HepG2 (cell line): ENCODE results near the gene ITIH3. TPM values are rescaled to one million over a fixed set of nuclear protein-coding genes. Genes with fewer than 3 reads are reported as not detected.

Experiments used
- ARNT2 ChIP-seq: sonication (generic); formaldehyde crosslinking; IDR thresholded peaks from 2 replicates; pipeline ENCODE4 v1.8.0; 2022; ENCODE audit warnings: mild to moderate bottlenecking, low read depth, missing genetic modification reagents, moderate library complexity
- HNRNPL ChIP-seq: fragments of 200-400 bp; formaldehyde crosslinking; IDR thresholded peaks from 2 replicates; pipeline ENCODE4 v1.6.1; 2017; ENCODE audit warnings: mild to moderate bottlenecking, low read depth, low read length
- NCOA2 ChIP-seq: sonication (generic); formaldehyde crosslinking; IDR thresholded peaks from 2 replicates; pipeline ENCODE4 v1.8.0; 2022; ENCODE audit warnings: inconsistent platforms
- SOX13 ChIP-seq, 3 experiments: fragments of 450-650 bp in 1 of 3; sonication (generic) in 1 of 3; formaldehyde crosslinking in 1 of 3; IDR thresholded peaks in 2 of 3; conservative IDR thresholded peaks in 1 of 3; 2 replicates each; pipeline versions ENCODE4 v1.5.0 to v1.6.1; 2016 to 2020; ENCODE audit warnings: antibody characterized with exemption in 1 of 3, mild to moderate bottlenecking in 1 of 3, missing compliant biosample characterization in 1 of 3, missing genetic modification reagents in 1 of 3, moderate library complexity in 1 of 3
- SPEN ChIP-seq: sonication (generic); formaldehyde crosslinking; IDR thresholded peaks from 2 replicates; pipeline ENCODE4 v1.5.1; 2020; ENCODE audit warnings: low read depth, mild to moderate bottlenecking, missing genetic modification reagents
- ZMYM4 ChIP-seq: sonication (generic); formaldehyde crosslinking; IDR thresholded peaks from 2 replicates; pipeline ENCODE4 v1.8.1; 2023; ENCODE audit warnings: mild to moderate bottlenecking, missing genetic modification reagents
- ZNF224 ChIP-seq: sonication (generic); formaldehyde crosslinking; IDR thresholded peaks from 2 replicates; pipeline ENCODE4 v1.5.0; 2020; ENCODE audit warnings: mild to moderate bottlenecking, missing genetic modification reagents
- ZNF24 ChIP-seq: fragments of 450-650 bp; IDR thresholded peaks from 2 replicates; pipeline ENCODE4 v1.6.1; 2017; ENCODE audit warnings: antibody characterized with exemption, mild to moderate bottlenecking
- ZNF329 ChIP-seq: sonication (generic); formaldehyde crosslinking; IDR thresholded peaks from 2 replicates; pipeline ENCODE4 v1.9.0; 2021; ENCODE audit warnings: low read depth, mild to moderate bottlenecking, missing genetic modification reagents
- ZNF34 ChIP-seq: sonication (generic); formaldehyde crosslinking; IDR thresholded peaks from 2 replicates; pipeline ENCODE4 v1.4.0; 2020; ENCODE audit warnings: mild to moderate bottlenecking, missing genetic modification reagents, borderline replicate concordance
- ZNF451 ChIP-seq: sonication (generic); formaldehyde crosslinking; IDR thresholded peaks from 2 replicates; pipeline ENCODE4 v1.5.0; 2020; ENCODE audit warnings: mild to moderate bottlenecking, missing genetic modification reagents
- ZNF552 ChIP-seq: sonication (generic); formaldehyde crosslinking; IDR thresholded peaks from 2 replicates; pipeline ENCODE4 v1.9.0; 2022; ENCODE audit warnings: missing genetic modification reagents, mild to moderate bottlenecking, borderline replicate concordance
- ZNF615 ChIP-seq: sonication (generic); formaldehyde crosslinking; IDR thresholded peaks from 2 replicates; pipeline ENCODE4 v1.5.0; 2020; ENCODE audit warnings: mild to moderate bottlenecking, missing genetic modification reagents, borderline replicate concordance
- ZNF672 ChIP-seq: sonication (generic); formaldehyde crosslinking; IDR thresholded peaks from 2 replicates; pipeline ENCODE4 v1.8.1; 2022; ENCODE audit warnings: missing genetic modification reagents
- ZNF891 ChIP-seq: sonication (generic); formaldehyde crosslinking; IDR thresholded peaks from 2 replicates; pipeline ENCODE4 v1.5.0; 2020; ENCODE audit warnings: mild to moderate bottlenecking, missing genetic modification reagents
- polyA plus RNA-seq, 8 experiments: library from polyadenylated mRNA; depleted of rRNA in 3 of 8; stranded (reverse) in 7 of 8; unstranded in 1 of 8; fragments of >200 nt; fragmentation: Illumina TruSeq in 4 of 8; extraction: Trizol in 4 of 8; gene quantifications; 2 replicates each; pipeline versions ENCODE4 v1.2.1 to v1.2.3, GENCODE V29; 2011 to 2016; ENCODE audit warnings: low read depth in 4 of 8, missing spikeins in 1 of 8, mixed read lengths in 1 of 8; ENCODE audit not compliant: insufficient read depth in 1 of 8
- total RNA-seq, 5 experiments: library from RNA; depleted of rRNA; stranded (reverse); fragments of >200 nt; fragmentation: Illumina TruSeq; extraction: Trizol; gene quantifications; 2 replicates each; pipeline ENCODE4 v1.2.3, GENCODE V29; 2016; ENCODE audit warnings: low read depth in 1 of 5
- TF ChIP-seq, protein P1 (sequence below), 2 experiments: sonication (generic) in 1 of 2; formaldehyde crosslinking in 1 of 2; IDR thresholded peaks; 2 replicates each; pipeline versions ENCODE4 v1.4.0 to v1.6.1; 2018 to 2020; ENCODE audit warnings: missing genetic modification reagents in 2 of 2, borderline replicate concordance in 1 of 2, low read depth in 1 of 2, mild to moderate bottlenecking in 1 of 2, missing biosample characterization in 1 of 2
- TF ChIP-seq, protein P2 (sequence below): sonication (generic); formaldehyde crosslinking; IDR thresholded peaks from 2 replicates; pipeline ENCODE4; 2020; ENCODE audit warnings: missing genetic modification reagents, mild to moderate bottlenecking, borderline replicate concordance
- TF ChIP-seq, protein P3 (sequence below): sonication (generic); formaldehyde crosslinking; IDR thresholded peaks from 2 replicates; pipeline ENCODE4 v1.4.0; 2020; ENCODE audit warnings: missing genetic modification reagents, low read depth, mild to moderate bottlenecking, borderline replicate concordance
- TF ChIP-seq, protein P4 (sequence below): sonication (generic); formaldehyde crosslinking; IDR thresholded peaks from 2 replicates; pipeline ENCODE4 v1.5.0; 2020; ENCODE audit warnings: mild to moderate bottlenecking, missing genetic modification reagents

The ITIH3 gene
- total and polyA plus RNA-seq, 2 of the 13 experiments (the other 11 are each of a cell fraction or from before 2014, with no cell fraction given), result 105 to 632 TPM

DNA sequence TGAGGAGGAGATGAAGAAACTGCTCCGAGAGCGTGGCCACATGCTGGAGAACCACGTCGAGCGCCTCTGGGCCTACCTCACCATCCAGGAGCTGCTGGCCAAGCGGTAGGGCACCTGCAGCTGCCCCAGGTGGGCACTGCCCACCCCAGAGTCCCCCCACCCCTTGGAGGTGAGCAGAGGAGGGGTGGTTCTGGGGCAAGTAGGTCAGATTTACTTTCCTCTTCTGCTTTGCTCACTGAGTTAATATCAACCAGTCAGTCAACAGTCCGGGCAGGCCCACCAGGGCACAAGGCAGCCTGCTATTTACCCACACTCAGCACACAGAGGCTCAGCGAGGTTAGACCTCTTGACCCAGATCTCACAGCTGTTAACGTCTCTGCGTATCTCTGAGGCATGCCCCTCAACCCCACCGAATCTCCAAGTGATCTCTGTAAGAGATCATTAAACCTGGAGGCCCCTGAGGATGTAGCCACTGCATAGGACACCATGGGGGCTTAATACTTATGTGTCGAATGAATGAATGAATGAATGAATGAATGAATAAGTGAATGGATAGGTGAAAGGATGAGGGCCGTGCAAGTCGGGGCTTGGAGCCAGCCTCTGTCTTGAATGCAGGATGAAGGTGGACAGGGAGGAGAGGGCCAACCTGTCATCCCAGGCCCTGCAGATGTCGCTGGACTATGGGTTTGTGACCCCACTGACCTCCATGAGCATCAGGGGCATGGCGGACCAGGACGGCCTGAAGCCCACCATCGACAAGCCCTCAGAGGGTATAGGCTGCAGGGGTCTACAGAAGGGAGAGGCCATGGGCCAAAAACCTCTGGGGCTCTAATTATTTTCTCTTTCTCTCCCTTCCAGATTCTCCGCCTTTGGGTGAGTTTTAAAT is 8.0 kb upstream of the ITIH3 start (continued):
- TF ChIP-seq, protein P1, sequence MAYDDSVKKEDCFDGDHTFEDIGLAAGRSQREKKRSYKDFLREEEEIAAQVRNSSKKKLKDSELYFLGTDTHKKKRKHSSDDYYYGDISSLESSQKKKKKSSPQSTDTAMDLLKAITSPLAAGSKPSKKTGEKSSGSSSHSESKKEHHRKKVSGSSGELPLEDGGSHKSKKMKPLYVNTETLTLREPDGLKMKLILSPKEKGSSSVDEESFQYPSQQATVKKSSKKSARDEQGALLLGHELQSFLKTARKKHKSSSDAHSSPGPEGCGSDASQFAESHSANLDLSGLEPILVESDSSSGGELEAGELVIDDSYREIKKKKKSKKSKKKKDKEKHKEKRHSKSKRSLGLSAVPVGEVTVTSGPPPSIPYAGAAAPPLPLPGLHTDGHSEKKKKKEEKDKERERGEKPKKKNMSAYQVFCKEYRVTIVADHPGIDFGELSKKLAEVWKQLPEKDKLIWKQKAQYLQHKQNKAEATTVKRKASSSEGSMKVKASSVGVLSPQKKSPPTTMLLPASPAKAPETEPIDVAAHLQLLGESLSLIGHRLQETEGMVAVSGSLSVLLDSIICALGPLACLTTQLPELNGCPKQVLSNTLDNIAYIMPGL (CRISPR knock-in tag; IDR thresholded peaks at IDR 0.05; ENCODE audit: borderline replicate concordance in 1 of 2, low read depth in 1 of 2), result peak in 1 of 2 experiments; percentile 29; a peak in 1 of 4 replicates
- TF ChIP-seq ZNF552 (CRISPR knock-in tag) (no peak), SOX13 (IDR thresholded peaks at IDR 0.05) (no peak), SOX13 (CRISPR knock-in tag; conservative IDR thresholded peaks at IDR 0.05 in 1 of 2, IDR thresholded peaks at IDR 0.05 in 1 of 2) (peak in 1 of 2 experiments; percentile 76; a peak in 2 of 4 replicates), ARNT2 (CRISPR knock-in tag) (no peak), ZNF34 (no peak), ZMYM4 (CRISPR knock-in tag) (peak; percentile 54), ZNF329 (CRISPR knock-in tag) (no peak), HNRNPL (peak; percentile 96), ZNF451 (CRISPR knock-in tag) (peak; percentile 42; the same call in 1 of the 2 replicates), SPEN (CRISPR knock-in tag) (peak; percentile 74; the same call in 1 of the 2 replicates), ZNF672 (CRISPR knock-in tag) (no peak), NCOA2 (CRISPR knock-in tag) (peak; percentile 57), ZNF24 (peak; percentile 91), ZNF224 (CRISPR knock-in tag) (peak; percentile 64; the same call in 1 of the 2 replicates), ZNF615 (CRISPR knock-in tag) (no peak), ZNF891 (0 out of 2 replicates have a peak, but pooled peaks have one; percentile 3)
- TF ChIP-seq, protein P2, sequence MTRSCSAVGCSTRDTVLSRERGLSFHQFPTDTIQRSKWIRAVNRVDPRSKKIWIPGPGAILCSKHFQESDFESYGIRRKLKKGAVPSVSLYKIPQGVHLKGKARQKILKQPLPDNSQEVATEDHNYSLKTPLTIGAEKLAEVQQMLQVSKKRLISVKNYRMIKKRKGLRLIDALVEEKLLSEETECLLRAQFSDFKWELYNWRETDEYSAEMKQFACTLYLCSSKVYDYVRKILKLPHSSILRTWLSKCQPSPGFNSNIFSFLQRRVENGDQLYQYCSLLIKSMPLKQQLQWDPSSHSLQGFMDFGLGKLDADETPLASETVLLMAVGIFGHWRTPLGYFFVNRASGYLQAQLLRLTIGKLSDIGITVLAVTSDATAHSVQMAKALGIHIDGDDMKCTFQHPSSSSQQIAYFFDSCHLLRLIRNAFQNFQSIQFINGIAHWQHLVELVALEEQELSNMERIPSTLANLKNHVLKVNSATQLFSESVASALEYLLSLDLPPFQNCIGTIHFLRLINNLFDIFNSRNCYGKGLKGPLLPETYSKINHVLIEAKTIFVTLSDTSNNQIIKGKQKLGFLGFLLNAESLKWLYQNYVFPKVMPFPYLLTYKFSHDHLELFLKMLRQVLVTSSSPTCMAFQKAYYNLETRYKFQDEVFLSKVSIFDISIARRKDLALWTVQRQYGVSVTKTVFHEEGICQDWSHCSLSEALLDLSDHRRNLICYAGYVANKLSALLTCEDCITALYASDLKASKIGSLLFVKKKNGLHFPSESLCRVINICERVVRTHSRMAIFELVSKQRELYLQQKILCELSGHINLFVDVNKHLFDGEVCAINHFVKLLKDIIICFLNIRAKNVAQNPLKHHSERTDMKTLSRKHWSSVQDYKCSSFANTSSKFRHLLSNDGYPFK (CRISPR knock-in tag), result 0 out of 2 replicates have a peak, but pooled peaks have one; percentile 31
- TF ChIP-seq, protein P3, sequence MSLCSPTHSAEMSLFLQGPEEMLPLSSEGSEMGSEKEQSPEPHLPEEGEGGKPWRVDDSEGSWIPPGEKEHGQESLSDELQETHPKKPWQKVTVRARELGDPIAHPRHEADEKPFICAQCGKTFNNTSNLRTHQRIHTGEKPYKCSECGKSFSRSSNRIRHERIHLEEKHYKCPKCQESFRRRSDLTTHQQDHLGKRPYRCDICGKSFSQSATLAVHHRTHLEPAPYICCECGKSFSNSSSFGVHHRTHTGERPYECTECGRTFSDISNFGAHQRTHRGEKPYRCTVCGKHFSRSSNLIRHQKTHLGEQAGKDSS (CRISPR knock-in tag), result no peak
- TF ChIP-seq, protein P4, sequence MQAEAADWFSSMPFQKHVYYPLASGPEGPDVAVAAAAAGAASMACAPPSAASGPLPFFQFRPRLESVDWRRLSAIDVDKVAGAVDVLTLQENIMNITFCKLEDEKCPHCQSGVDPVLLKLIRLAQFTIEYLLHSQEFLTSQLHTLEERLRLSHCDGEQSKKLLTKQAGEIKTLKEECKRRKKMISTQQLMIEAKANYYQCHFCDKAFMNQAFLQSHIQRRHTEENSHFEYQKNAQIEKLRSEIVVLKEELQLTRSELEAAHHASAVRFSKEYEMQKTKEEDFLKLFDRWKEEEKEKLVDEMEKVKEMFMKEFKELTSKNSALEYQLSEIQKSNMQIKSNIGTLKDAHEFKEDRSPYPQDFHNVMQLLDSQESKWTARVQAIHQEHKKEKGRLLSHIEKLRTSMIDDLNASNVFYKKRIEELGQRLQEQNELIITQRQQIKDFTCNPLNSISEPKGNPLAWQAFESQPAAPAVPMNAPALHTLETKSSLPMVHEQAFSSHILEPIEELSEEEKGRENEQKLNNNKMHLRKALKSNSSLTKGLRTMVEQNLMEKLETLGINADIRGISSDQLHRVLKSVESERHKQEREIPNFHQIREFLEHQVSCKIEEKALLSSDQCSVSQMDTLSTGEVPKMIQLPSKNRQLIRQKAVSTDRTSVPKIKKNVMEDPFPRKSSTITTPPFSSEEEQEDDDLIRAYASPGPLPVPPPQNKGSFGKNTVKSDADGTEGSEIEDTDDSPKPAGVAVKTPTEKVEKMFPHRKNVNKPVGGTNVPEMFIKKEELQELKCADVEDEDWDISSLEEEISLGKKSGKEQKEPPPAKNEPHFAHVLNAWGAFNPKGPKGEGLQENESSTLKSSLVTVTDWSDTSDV (CRISPR knock-in tag), result 0 out of 2 replicates have a peak, but pooled peaks have one; percentile 32
